Adrenal gland (tissue), 12 donors: ENCODE measurements around the gene ATP9A. TPM values are rescaled to one million over a fixed set of nuclear protein-coding genes. Genes with fewer than 3 reads are reported as not detected.
A peak's percentile ranks its signal among the peaks of the same experiment; 100 is the strongest.

ENCODE experiments used
- DNase-seq, 7 donors: peaks; one replicate each; pipeline ENCODE4 v3.0.0-alpha.2; 2019 to 2020
- H3K27ac ChIP-seq, 5 donors: fragments of 200-600 bp; sonication (generic) in 4 of 5; 1 replicate in 3 of 5; 2 replicates in 2 of 5; pipeline versions ENCODE4 v1.5.1 to v1.8.0; 2016 to 2020; ENCODE audit warnings: mild to moderate bottlenecking in 1 of 5
- H3K27me3 ChIP-seq: fragments of 200-600 bp; 2 replicates; pipeline ENCODE4 v1.8.0; 2021
- H3K36me3 ChIP-seq, 2 donors: fragments of 200-600 bp; replicated peaks in 1 of 2; 1 replicate in 1 of 2; 2 replicates in 1 of 2; pipeline versions ENCODE4 v1.5.1 to v1.8.0; 2018 to 2022
- H3K4me1 ChIP-seq, 2 donors: fragments of 200-600 bp; replicated peaks in 1 of 2; 1 replicate in 1 of 2; 2 replicates in 1 of 2; pipeline versions ENCODE4 v1.5.1 to v1.8.0; 2018 to 2021
- H3K4me3 ChIP-seq, 4 donors: fragments of 200-600 bp; sonication (generic) in 3 of 4; one replicate each; pipeline ENCODE4 v1.5.1; 2016 to 2018
- H3K9me3 ChIP-seq, 3 donors: fragments of 200-600 bp; sonication (generic) in 1 of 3; replicated peaks in 1 of 3; 1 replicate in 2 of 3; 2 replicates in 1 of 3; pipeline versions ENCODE4 v1.5.1 to v1.8.0; 2016 to 2021
- CTCF ChIP-seq, 6 experiments: fragments of 450-650 bp in 4 of 6; fragments of 200-600 bp in 2 of 6; sonication (generic) in 1 of 6; IDR thresholded peaks; 1 replicate in 5 of 6; 2 replicates in 1 of 6; pipeline versions ENCODE4 v1.5.1 to v1.8.0; 2016 to 2021; ENCODE audit warnings: antibody characterized with exemption in 6 of 6, mild to moderate bottlenecking in 2 of 6, moderate library complexity in 1 of 6
- POLR2A ChIP-seq, 2 donors: fragments of 450-650 bp; IDR thresholded peaks; one replicate each; pipeline ENCODE4 v1.6.1; 2017; ENCODE audit warnings: antibody characterized with exemption in 2 of 2, mild to moderate bottlenecking in 2 of 2, moderate library complexity in 1 of 2
- WGBS, 4 donors: extraction: QIAGEN DNeasy Blood & Tissue Kit in 2 of 4; methylation state at CpG; one replicate each; pipeline versions ENCODE4 v1.1.5 to v1.1.7; 2013 to 2017; 5-methylcytosine and 5-hydroxymethylcytosine counted together
- intact Hi-C, 2 donors: fragments of 100-400 bp; cut with DNase I; formaldehyde crosslinking; loops; one replicate each; pipeline versions ENCODE4 v1.14.1 to v1.15.0; 2022 to 2023
- polyA plus RNA-seq, 3 donors: library from polyadenylated mRNA; stranded (reverse); fragments of 200-250 nt in 2 of 3; fragments of 350-450 nt in 1 of 3; fragmentation: Illumina TruSeq in 1 of 3; extraction: RNeasy Lipid Tissue Mini Kit (QIAGEN cat#74804) in 1 of 3; gene quantifications; one replicate each; pipeline ENCODE4 v1.2.3, GENCODE V29; 2013 to 2014
- total RNA-seq, 9 donors: library from RNA; depleted of rRNA in 4 of 9; stranded (reverse); fragments of >200 nt in 4 of 9; fragments of 120-200 nt in 1 of 9; fragmentation: NEBNext Ultra II Directional in 1 of 9; extraction: Animal tissue kit (Norgen Biotek cat#: 25700) in 1 of 9; gene quantifications; one replicate each; pipeline versions ENCODE4 v1.1.0 to v1.2.4, GENCODE V29; 2013 to 2023
- donor health status: healthy with polysubstance abuse.
- donor health status: Bipolar disorder and iron deficiency.
- donor health status: DM: yes; HTN: yes; CAD: no.
- donor health status: DM: no; HTN: no; CAD: no.
- donor health status: DM: no; HTN: no; CAD: no.
- donor health status: DM: yes; HTN: yes; CAD: no.

ATP9A gene
- total and polyA plus RNA-seq, 12 donors = 3.7 to 34.5 (median 16.7) TPM

- Histone ChIP-seq H3K4me3 (no peak overlapping the region), H3K27ac (no peak overlapping the region), H3K4me1 (no peaks in the 10 kb centered on the region), H3K36me3 (no peaks in the 10 kb centered on the region), H3K27me3 (no peaks in the 10 kb centered on the region), H3K9me3 (no peaks in the 10 kb centered on the region)
- TF ChIP-seq POLR2A (IDR thresholded peaks at IDR 0.05) (no peak), CTCF (IDR thresholded peaks at IDR 0.05) (no peak)
- intact Hi-C loops = no loop called here
- 83 to 89% (median 84%) methylated on average over 13 of the region's 13 CpGs for WGBS, 4 donors
- DNase-seq = no peak
These were observed 88.8 kb downstream of the ATP9A start for GRCh38 chr20:51679254-51679921.

- Histone ChIP-seq H3K4me3 (no peak overlapping the region), H3K27ac (no peak overlapping the region), H3K4me1 (no peaks in the 10 kb centered on the region), H3K36me3 (no peaks in the 10 kb centered on the region), H3K9me3 (no peaks in the 10 kb centered on the region), H3K27me3 (no peaks in the 10 kb centered on the region)
- WGBS, 4 donors = 71 to 84% (median 76%) methylated on average over 10 to 16 of the region's 16 CpGs
- intact Hi-C loops = no loop called here
- peak in 1 of 7 donors; percentile 73 for DNase-seq
- TF ChIP-seq CTCF (IDR thresholded peaks at IDR 0.05) (no peak), POLR2A (IDR thresholded peaks at IDR 0.05) (no peak)
These were observed 90.0 kb downstream of the ATP9A start for GRCh38 chr20:51678026-51678697.

GRCh38 chr20:51668947-51669346 lies 99.2 kb downstream of the ATP9A start:
- H3K27me3 ChIP-seq = no peaks in the 10 kb centered on the region
- no peaks in the 10 kb centered on the region for H3K9me3 ChIP-seq
- H3K36me3 ChIP-seq = peaks cover 0 to 6% of the 10 kb centered on the region in 2 donors
- TF ChIP-seq POLR2A (IDR thresholded peaks at IDR 0.05) (no peak), CTCF (IDR thresholded peaks at IDR 0.05) (no peak)
- intact Hi-C loops = no loop called here
- H3K27ac ChIP-seq = no peak overlapping the region
- H3K4me3 ChIP-seq = no peak overlapping the region
- no peak for DNase-seq
- H3K4me1 ChIP-seq = no peaks in the 10 kb centered on the region
- 84 to 88% (median 85%) methylated on average over 7 of the region's 7 CpGs for WGBS, 4 donors

GRCh38 chr20:51668515-51668914 lies 99.7 kb downstream of the ATP9A start:
- intact Hi-C loops = no loop called here
- Histone ChIP-seq H3K9me3 (no peaks in the 10 kb centered on the region), H3K4me3 (no peak overlapping the region), H3K27ac (no peak overlapping the region), H3K4me1 (no peaks in the 10 kb centered on the region), H3K27me3 (no peaks in the 10 kb centered on the region), H3K36me3 (peaks cover 0 to 6% of the 10 kb centered on the region in 2 donors)
- WGBS, 4 donors = 80 to 97% (median 86%) methylated on average over 5 to 6 of the region's 6 CpGs
- TF ChIP-seq POLR2A (IDR thresholded peaks at IDR 0.05) = no peak
- TF ChIP-seq CTCF (IDR thresholded peaks at IDR 0.05) = no peak
- DNase-seq = no peak
